OCI-LY1 (cell line): ENCODE data around the gene PXT1.

ENCODE experiments used
- EZH2 ChIP-seq: fragments of 200-600 bp; sonication (generic), shearing (Covaris generic); IDR thresholded peaks from 2 replicates; pipeline ENCODE4 v1.8.0; 2017; ENCODE audit warnings: borderline replicate concordance, mixed run types, mild to moderate bottlenecking, antibody characterized with exemption, low read length, moderate library complexity, mixed read lengths
- TF ChIP-seq, protein P1 (sequence below): fragments of 200-600 bp; sonication (generic), shearing (Covaris generic); IDR thresholded peaks from 2 replicates; pipeline ENCODE4 v1.5.1; 2017; ENCODE audit warnings: mild to moderate bottlenecking, antibody characterized with exemption, low read length, moderate library complexity, mixed read lengths

DNA sequence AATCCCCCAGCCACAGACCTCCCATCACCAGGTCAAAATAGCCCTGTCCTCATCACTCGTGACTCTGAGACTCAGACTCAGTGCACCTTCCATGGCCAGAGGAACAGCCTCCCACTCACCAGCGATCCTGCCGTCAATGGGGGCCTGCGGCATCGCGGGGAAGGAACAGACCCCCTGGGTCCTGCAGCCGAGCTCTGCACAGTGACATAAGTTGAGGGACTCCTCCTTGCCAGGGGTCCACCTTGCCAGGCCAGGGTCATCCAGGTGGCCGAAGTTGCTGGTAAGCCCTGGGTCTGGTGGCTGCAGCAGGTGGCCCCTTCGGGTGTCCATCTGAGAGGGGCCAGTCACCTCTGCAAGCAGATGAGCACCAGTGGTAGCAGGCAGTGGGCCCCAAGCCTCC is 71.4 kb downstream of the PXT1 start:
- TF ChIP-seq, protein P1, sequence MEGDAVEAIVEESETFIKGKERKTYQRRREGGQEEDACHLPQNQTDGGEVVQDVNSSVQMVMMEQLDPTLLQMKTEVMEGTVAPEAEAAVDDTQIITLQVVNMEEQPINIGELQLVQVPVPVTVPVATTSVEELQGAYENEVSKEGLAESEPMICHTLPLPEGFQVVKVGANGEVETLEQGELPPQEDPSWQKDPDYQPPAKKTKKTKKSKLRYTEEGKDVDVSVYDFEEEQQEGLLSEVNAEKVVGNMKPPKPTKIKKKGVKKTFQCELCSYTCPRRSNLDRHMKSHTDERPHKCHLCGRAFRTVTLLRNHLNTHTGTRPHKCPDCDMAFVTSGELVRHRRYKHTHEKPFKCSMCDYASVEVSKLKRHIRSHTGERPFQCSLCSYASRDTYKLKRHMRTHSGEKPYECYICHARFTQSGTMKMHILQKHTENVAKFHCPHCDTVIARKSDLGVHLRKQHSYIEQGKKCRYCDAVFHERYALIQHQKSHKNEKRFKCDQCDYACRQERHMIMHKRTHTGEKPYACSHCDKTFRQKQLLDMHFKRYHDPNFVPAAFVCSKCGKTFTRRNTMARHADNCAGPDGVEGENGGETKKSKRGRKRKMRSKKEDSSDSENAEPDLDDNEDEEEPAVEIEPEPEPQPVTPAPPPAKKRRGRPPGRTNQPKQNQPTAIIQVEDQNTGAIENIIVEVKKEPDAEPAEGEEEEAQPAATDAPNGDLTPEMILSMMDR = no peak
- no peak for TF ChIP-seq EZH2
